G401.6 (cell line): Measurements from ENCODE around the gene GPSM3.
"Not testable (repeated sequence)": the region's sequence is repeated elsewhere in the genome, so short reads cannot be mapped to it uniquely, and the experiment has no call there.

Experiments used
- FAIRE-seq: peaks from 2 replicates; lab custom pipeline; 2012; peaks lifted over from hg19 to GRCh38; lab: Jason Lieb, UNC

Gene GPSM3

GRCh38 chr6:32192608-32193039 is at the start of gene GPSM3:
Gene GPSM3 (minus strand): TSS chr6:32192643. CDS start chr6:32192513, 130 bp downstream.
- no peak for FAIRE-seq

- FAIRE-seq, result no peak
Observed at GRCh38 chr6:32240686-32241085, 48.2 kb upstream of the GPSM3 start.

- no peak for FAIRE-seq
Observed at GRCh38 chr6:32239462-32239861, 47.0 kb upstream of the GPSM3 start.

- no peak for FAIRE-seq
Observed at GRCh38 chr6:32234934-32235333, 42.5 kb upstream of the GPSM3 start.

GRCh38 chr6:32226434-32226833 is 34.0 kb upstream of the GPSM3 start:
- no peak for FAIRE-seq

GRCh38 chr6:32224696-32225095 is 32.3 kb upstream of the GPSM3 start:
- FAIRE-seq, result no peak

- no peak for FAIRE-seq
Observed at GRCh38 chr6:32223258-32224235, 31.1 kb upstream of the GPSM3 start, which contains the start of gene NOTCH4. Gene NOTCH4 (minus strand): TSS chr6:32224067. CDS start chr6:32223928, 139 bp downstream.

- no peak for FAIRE-seq
Observed at GRCh38 chr6:32222333-32223230, 30.1 kb upstream of the GPSM3 start.

GRCh38 chr6:32220021-32220420 is 27.6 kb upstream of the GPSM3 start:
- no peak for FAIRE-seq

- FAIRE-seq, result no peak
Observed at GRCh38 chr6:32218167-32218566, 25.7 kb upstream of the GPSM3 start.

- FAIRE-seq, result no peak
Observed at GRCh38 chr6:32216998-32217397, 24.6 kb upstream of the GPSM3 start.

- FAIRE-seq, result no peak
Observed at GRCh38 chr6:32216285-32216684, 23.8 kb upstream of the GPSM3 start.

GRCh38 chr6:32215617-32216016 is 23.2 kb upstream of the GPSM3 start:
- no peak for FAIRE-seq

- no peak for FAIRE-seq
Observed at GRCh38 chr6:32214126-32214525, 21.7 kb upstream of the GPSM3 start.

- no peak for FAIRE-seq
Observed at GRCh38 chr6:32213649-32214048, 21.2 kb upstream of the GPSM3 start.

- FAIRE-seq, result no peak
Observed at GRCh38 chr6:32212076-32212760, 19.8 kb upstream of the GPSM3 start.

- FAIRE-seq, result not testable (repeated sequence)
Observed at GRCh38 chr6:32211432-32211831, 19.0 kb upstream of the GPSM3 start.

- FAIRE-seq, result no peak
Observed at GRCh38 chr6:32210191-32210601, 17.8 kb upstream of the GPSM3 start.

GRCh38 chr6:32208996-32209395 is 16.6 kb upstream of the GPSM3 start:
- no peak for FAIRE-seq

- no peak for FAIRE-seq
Observed at GRCh38 chr6:32204268-32204715, 11.8 kb upstream of the GPSM3 start.

GRCh38 chr6:32203426-32204267 is 11.2 kb upstream of the GPSM3 start:
- no peak for FAIRE-seq
